ENCODE measurements around the gene ERGIC3. TPM values are rescaled to one million over a fixed set of nuclear protein-coding genes. Genes with fewer than 3 reads are reported as not detected.

ERGIC3 gene
- total and polyA plus RNA-seq, 2 of the 13 experiments (the other 11 are each of a cell fraction or from before 2014, with no cell fraction given) = 407 to 670 TPM

GRCh38 chr20:35503841-35504561 is 37.9 kb upstream of the ERGIC3 start:
- in situ Hi-C loops (cut with HindIII; ENCODE audit: extremely low pct_ligation_motif_present, low pct_unique_long_range_greater_than_20kb) = no loop called here
- DNase-seq (ENCODE audit: low spot score) = no peak
- H3K27ac ChIP-seq (ENCODE audit: extremely low read length, insufficient read depth, low read length) = no peak overlapping the region
- no peak overlapping the region for H3K4me2 ChIP-seq (ENCODE audit: low read depth, low read length)
- no peaks in the 10 kb centered on the region for H3K9me3 ChIP-seq (ENCODE audit: low read length)
- intact Hi-C loops (cut with micrococcal nuclease; ENCODE audit: unreplicated experiment) = no loop called here
- CTCF ChIA-PET (ENCODE audit: low intra/inter-chr PET ratio, low total read pairs) = no interaction called here
- no peak for FAIRE-seq
- ATAC-seq = peak; percentile 4
- H3K4me1 ChIP-seq (ENCODE audit: insufficient read depth, low read length) = peaks cover 9% of the 10 kb centered on the region; the same call in 1 of the 2 replicates
- no peak overlapping the region for H3K4me3 ChIP-seq (replicated peaks in 1 of 3; ENCODE audit: insufficient read depth in 1 of 3, low read depth in 2 of 3, low read length in 3 of 3)
- BruUV-seq (replicated peaks) = no TSS peak
- no peaks in the 10 kb centered on the region for H3K27me3 ChIP-seq (ENCODE audit: control insufficient read depth in 1 of 2, insufficient read depth in 2 of 2, low read length in 2 of 2)
- POLR2A ChIA-PET = interaction anchor here (1.0 kb wide), 1 partner anchor 49 kb away, joined by 3 read pairs; the partner anchor contains the start of gene CEP250
- 96% methylated on average over 16 of the region's 16 CpGs for WGBS (ENCODE audit: low lambda C conversion rate)
- H3K79me2 ChIP-seq (ENCODE audit: insufficient read depth, low read length) = no peaks in the 10 kb centered on the region
- no peak overlapping the region for H2AFZ ChIP-seq (ENCODE audit: low read length)
- H3K36me3 ChIP-seq (replicated peaks in 1 of 2; ENCODE audit: control insufficient read depth in 1 of 2, insufficient read depth in 2 of 2, low read length in 2 of 2) = peaks cover 73 to 96% of the 10 kb centered on the region in 2 experiments
- no peaks in the 10 kb centered on the region for H4K20me1 ChIP-seq (ENCODE audit: insufficient read depth, low read length)
- H3K9ac ChIP-seq (ENCODE audit: insufficient read depth, low read depth, low read length) = no peak overlapping the region
- TF ChIP-seq RXRA (CRISPR knock-in tag; IDR thresholded peaks at IDR 0.05) = no peak
- no peak for TF ChIP-seq NCOA5 (CRISPR knock-in tag; IDR thresholded peaks at IDR 0.05)
- no peak for TF ChIP-seq KLF15 (CRISPR knock-in tag; IDR thresholded peaks at IDR 0.05; ENCODE audit: borderline replicate concordance)
- TF ChIP-seq TIGD3 (CRISPR knock-in tag; IDR thresholded peaks at IDR 0.05; ENCODE audit: borderline replicate concordance) = no peak
- TF ChIP-seq ZNF749 (CRISPR knock-in tag; IDR thresholded peaks at IDR 0.05; ENCODE audit: borderline replicate concordance) = no peak
- no peak for TF ChIP-seq TBX3 (IDR thresholded peaks at IDR 0.05; ENCODE audit: borderline replicate concordance)
- TF ChIP-seq ELF4 (CRISPR knock-in tag; IDR thresholded peaks at IDR 0.05; ENCODE audit: borderline replicate concordance) = no peak
- no peak for TF ChIP-seq ZNF329 (CRISPR knock-in tag; IDR thresholded peaks at IDR 0.05; ENCODE audit: low read depth)
- no peak for TF ChIP-seq ZNF800 (CRISPR knock-in tag; IDR thresholded peaks at IDR 0.05)
- peak; percentile 54 for TF ChIP-seq AGO2 (optimal IDR thresholded peaks at IDR 0.05; ENCODE audit: low read depth, low read length)
- 0 out of 2 replicates have a peak, but pooled peaks have one; percentile 35 for TF ChIP-seq NFIB (CRISPR knock-in tag; IDR thresholded peaks at IDR 0.05; ENCODE audit: borderline replicate concordance)
- TF ChIP-seq DDIT3 (CRISPR knock-in tag; IDR thresholded peaks at IDR 0.05) = no peak
- TF ChIP-seq SOX6 (IDR thresholded peaks at IDR 0.05) = no peak
- TF ChIP-seq SOX6 (CRISPR knock-in tag; IDR thresholded peaks at IDR 0.05) = no peak
- no peak for TF ChIP-seq ZNF543 (CRISPR knock-in tag; IDR thresholded peaks at IDR 0.05)
- TF ChIP-seq ZNF737 (CRISPR knock-in tag; IDR thresholded peaks at IDR 0.05; ENCODE audit: borderline replicate concordance) = peak; percentile 8; the same call in 1 of the 2 replicates
- no peak for TF ChIP-seq DMAP1 (CRISPR knock-in tag; IDR thresholded peaks at IDR 0.05)
- no peak for TF ChIP-seq IRF2 (CRISPR knock-in tag; IDR thresholded peaks at IDR 0.05)
- no peak for TF ChIP-seq HDAC6 (IDR thresholded peaks at IDR 0.05; ENCODE audit: low read depth, low read length)
- TF ChIP-seq EHMT2 (IDR thresholded peaks at IDR 0.05; ENCODE audit: borderline replicate concordance, low read depth, low read length) = no peak
- TF ChIP-seq HDAC1 (CRISPR knock-in tag; IDR thresholded peaks at IDR 0.05) = no peak
- no peak for TF ChIP-seq ZBTB7A (CRISPR knock-in tag; IDR thresholded peaks at IDR 0.05)
